A549 (cell line): ENCODE data around the gene ATG101. TPM values are rescaled to one million over a fixed set of nuclear protein-coding genes. Genes with fewer than 3 reads are reported as not detected.

Experiments
- ATAC-seq, 2 experiments: fragments of 200-7000 bp in 1 of 2; fragments of >200 bp in 1 of 2; cut with Nextera tagmentation in 1 of 2; cut with Tn5 transposase in 1 of 2; 3 replicates each; pipeline versions ENCODE4 v1.8.0 to v1.9.1; 2018 to 2020; ENCODE audit warnings: mild to moderate bottlenecking in 1 of 2, moderate library complexity in 1 of 2
- CTCF ChIA-PET: fragments of 300-600 bp; sonication (Branson Sonifier 250); formaldehyde crosslinking; extraction: SDS; loops from one replicate; lab custom pipeline; 2021; ENCODE audit warnings: antibody characterized with exemption, inconsistent platforms; lab: Yijun Ruan, JAX
- POLR2A ChIA-PET: fragments of 350-600 bp; formaldehyde crosslinking; extraction: SDS; loops from one replicate; lab custom pipeline; 2021; ENCODE audit warnings: antibody characterized with exemption, inconsistent platforms; lab: Yijun Ruan, JAX
- DNase-seq, 2 experiments: peaks; one replicate each; pipeline versions ENCODE4 v3.0.0 to v3.0.0-alpha.2; 2011 to 2016; ENCODE audit warnings: low read depth in 1 of 2, low spot score in 1 of 2
- FAIRE-seq: peaks from 2 replicates; lab custom pipeline; 2011; peaks lifted over from hg19 to GRCh38; lab: Jason Lieb, UNC
- H3K27ac ChIP-seq, 2 experiments: fragments of >200 bp; sonication (Bioruptor Twin); formaldehyde crosslinking; 3 replicates each; pipeline ENCODE4 v1.5.1; 2016 to 2017
- H3K4me1 ChIP-seq: fragments of >200 bp; sonication (Bioruptor Twin); formaldehyde crosslinking; 3 replicates; pipeline ENCODE4 v1.6.1; 2016
- H3K4me2 ChIP-seq: fragments of >200 bp; sonication (Bioruptor Twin); formaldehyde crosslinking; 3 replicates; pipeline ENCODE4 v1.6.1; 2016
- H3K4me3 ChIP-seq: fragments of >200 bp; sonication (Bioruptor Twin); formaldehyde crosslinking; 3 replicates; pipeline ENCODE4 v1.5.1; 2016
- H3K9me3 ChIP-seq: fragments of >200 bp; sonication (Bioruptor Twin); formaldehyde crosslinking; 3 replicates; pipeline ENCODE4 v1.6.1; 2016
- BHLHE40 ChIP-seq: IDR thresholded peaks from 2 replicates; pipeline ENCODE4 v1.6.1; 2012; ENCODE audit warnings: low read depth, low read length, inconsistent platforms
- CBX2 ChIP-seq: fragments of 200-600 bp; sonication (generic); IDR thresholded peaks from 2 replicates; pipeline ENCODE4 v1.6.1; 2016; ENCODE audit warnings: low read depth, mild to moderate bottlenecking, borderline replicate concordance
- CHD2 ChIP-seq: fragments of 150-350 bp; IDR thresholded peaks from 2 replicates; pipeline ENCODE4 v1.6.1; 2014; ENCODE audit warnings: low read length; ENCODE audit not compliant: partially characterized antibody
- CTCF ChIP-seq: fragments of >200 bp; sonication (Bioruptor Twin); formaldehyde crosslinking; IDR thresholded peaks from 3 replicates; pipeline ENCODE4 v1.5.1; 2016
- E2F6 ChIP-seq: IDR thresholded peaks from 2 replicates; pipeline ENCODE4 v1.6.1; 2012; ENCODE audit warnings: low read depth, borderline replicate concordance
- EHF ChIP-seq: fragments of 250-450 bp; sonication (Bioruptor Pico); IDR thresholded peaks from 2 replicates; pipeline ENCODE4 v1.5.0; 2020; ENCODE audit warnings: mild to moderate bottlenecking
- EHMT2 ChIP-seq: fragments of 200-600 bp; sonication (generic); IDR thresholded peaks from 2 replicates; pipeline ENCODE4 v1.6.1; 2016; ENCODE audit warnings: antibody characterized with exemption, low read depth, mild to moderate bottlenecking, moderate library complexity
- EP300 ChIP-seq, 2 experiments: fragments of >200 bp; sonication (Bioruptor Twin); formaldehyde crosslinking; IDR thresholded peaks; 2 replicates in 1 of 2; 3 replicates in 1 of 2; pipeline ENCODE4 v1.6.1; 2016 to 2017
- ESRRA ChIP-seq: fragments of 150-350 bp; IDR thresholded peaks from 2 replicates; pipeline ENCODE4 v1.6.1; 2014; ENCODE audit warnings: mild to moderate bottlenecking, low read length, borderline replicate concordance
- FOXS1 ChIP-seq: fragments of 250-450 bp; sonication (Bioruptor Pico); IDR thresholded peaks from 2 replicates; pipeline ENCODE4 v1.5.0; 2020; ENCODE audit warnings: mild to moderate bottlenecking, moderate library complexity
- GATA3 ChIP-seq: IDR thresholded peaks from 2 replicates; pipeline ENCODE4 v1.6.1; 2012; ENCODE audit warnings: borderline replicate concordance
- HEYL ChIP-seq: fragments of 250-450 bp; sonication (Bioruptor Pico); IDR thresholded peaks from 2 replicates; pipeline ENCODE4 v1.8.0; 2021; ENCODE audit warnings: mild to moderate bottlenecking, moderate library complexity
- HMGXB4 ChIP-seq: fragments of 250-450 bp; sonication (Bioruptor Pico); IDR thresholded peaks from 2 replicates; pipeline ENCODE4 v1.5.0; 2021; ENCODE audit warnings: mild to moderate bottlenecking, moderate library complexity, borderline replicate concordance
- HOXB13 ChIP-seq: fragments of 250-450 bp; sonication (Bioruptor Pico); IDR thresholded peaks from 2 replicates; pipeline ENCODE4 v1.5.0; 2020; ENCODE audit warnings: low read depth, mild to moderate bottlenecking, moderate library complexity
- HOXB5 ChIP-seq: fragments of 250-450 bp; sonication (Bioruptor Pico); IDR thresholded peaks from 2 replicates; pipeline ENCODE4 v1.5.0; 2020; ENCODE audit warnings: mild to moderate bottlenecking, moderate library complexity
- MAZ ChIP-seq: fragments of 150-350 bp; IDR thresholded peaks from 2 replicates; pipeline ENCODE4 v1.6.1; 2014; ENCODE audit warnings: antibody characterized with exemption, low read depth, low read length, borderline replicate concordance
- NFE2L2 ChIP-seq: fragments of 150-350 bp; conservative IDR thresholded peaks from 2 replicates; pipeline ENCODE4 v1.6.1; 2014; ENCODE audit warnings: low read length
- PHF8 ChIP-seq: fragments of 200-600 bp; sonication (generic); IDR thresholded peaks from 2 replicates; pipeline ENCODE4 v1.6.1; 2016; ENCODE audit warnings: low read depth, mild to moderate bottlenecking, antibody characterized with exemption, moderate library complexity, borderline replicate concordance
- RARB ChIP-seq: fragments of 250-450 bp; sonication (Bioruptor Pico); IDR thresholded peaks from 2 replicates; pipeline ENCODE4 v1.8.0; 2021; ENCODE audit warnings: mild to moderate bottlenecking, moderate library complexity
- TFCP2L1 ChIP-seq: fragments of 250-450 bp; sonication (Bioruptor Pico); IDR thresholded peaks from 2 replicates; pipeline ENCODE4 v1.5.0; 2021; ENCODE audit warnings: mild to moderate bottlenecking
- ZSCAN20 ChIP-seq: fragments of 250-450 bp; sonication (Bioruptor Pico); IDR thresholded peaks from 2 replicates; pipeline ENCODE4 v1.8.0; 2022; ENCODE audit warnings: mild to moderate bottlenecking, moderate library complexity
- WGBS: methylation state at CpG from one replicate; pipeline ENCODE4 v1.1.6; 2017; ENCODE audit errors: missing lambda C conversion rate; 5-methylcytosine and 5-hydroxymethylcytosine counted together
- polyA plus RNA-seq, 4 experiments: library from polyadenylated mRNA; depleted of rRNA in 3 of 4; stranded (reverse); fragments of >200 nt; fragmentation: RNase III in 1 of 4; extraction: RNeasy Plus Mini Kit Qiagen cat#74134 plus additional on column Dnase treatment in 1 of 4; gene quantifications; 2 replicates in 3 of 4; 3 replicates in 1 of 4; pipeline ENCODE4 v1.2.3, GENCODE V29; 2011 to 2017

ATG101 gene
- polyA plus RNA-seq, 2 of the 4 experiments (the other 2 are of a cell fraction): 87.9 to 141 TPM

GRCh38 chr12:52044292-52044983 is 25.3 kb upstream of the ATG101 start:
- no peak for TF ChIP-seq HEYL (CRISPR knock-in tag)
- no peak for TF ChIP-seq CHD2
- no peak for TF ChIP-seq ESRRA
- no peak for TF ChIP-seq GATA3
- TF ChIP-seq NFE2L2: no peak
- TF ChIP-seq EP300 (IDR thresholded peaks at IDR 0.05): no peak
- TF ChIP-seq HOXB5 (CRISPR knock-in tag): no peak
- TF ChIP-seq BHLHE40: no peak
- TF ChIP-seq FOXS1 (CRISPR knock-in tag): no peak
- no peak for TF ChIP-seq HMGXB4
- TF ChIP-seq TFCP2L1 (CRISPR knock-in tag): no peak
- no peak for TF ChIP-seq HOXB13
- TF ChIP-seq EHMT2: no peak
- no peak for TF ChIP-seq CBX2
- TF ChIP-seq E2F6: no peak
- no peak for TF ChIP-seq RARB
- no peak for TF ChIP-seq ZSCAN20 (CRISPR knock-in tag)
- TF ChIP-seq CTCF: no peak
- TF ChIP-seq EHF (CRISPR knock-in tag): no peak
- no peak for TF ChIP-seq PHF8
- Histone ChIP-seq H3K9me3 (no peaks in the 10 kb centered on the region), H3K4me2 (no peak overlapping the region), H3K4me1 (peaks cover 9% of the 10 kb centered on the region), H3K4me3 (no peak overlapping the region), H3K27ac (no peak overlapping the region)
- ChIA-PET CTCF (interaction anchor here (22.5 to 41.8 kb wide), 2 partner anchors 19 to 26 kb away, joined by 426 to 1730 read pairs; partner anchors contain the start of genes ATG101, NR4A1 and SMIM41), POLR2A (interaction anchor here (1.0 kb wide), 1 partner anchor 12 kb away, joined by 4 read pairs; no protein-coding TSS in a partner anchor)
- WGBS: 82% methylated on average over 14 of the region's 18 CpGs
- no peak for FAIRE-seq
- ATAC-seq: no peak
- no peak for DNase-seq

GRCh38 chr12:52045794-52046199 is 24.0 kb upstream of the ATG101 start:
- peak in 1 of 2 experiments; percentile 60 for DNase-seq
- Histone ChIP-seq H3K4me2 (no peak overlapping the region; the same call in 2 of the 3 replicates), H3K4me1 (peaks cover 21% of the 10 kb centered on the region), H3K4me3 (no peak overlapping the region), H3K27ac (peak overlapping the region in 1 of 2 experiments; percentile 68; a peak in 3 of 6 replicates), H3K9me3 (no peaks in the 10 kb centered on the region)
- FAIRE-seq: no peak
- TF ChIP-seq HOXB13 (peak; percentile 34; the same call in 1 of the 2 replicates), MAZ (no peak)
- 54% methylated on average over 3 of the region's 4 CpGs for WGBS
- ChIA-PET CTCF (interaction anchor here (0.9 to 41.8 kb wide), 3 partner anchors 21 to 71 kb away, joined by 3 to 1730 read pairs (median 426); partner anchors contain the start of genes ATG101, NR4A1 and SMIM41), POLR2A (no interaction called here)
- no peak for ATAC-seq
